ENCODE results near the gene DNM1. TPM values are rescaled to one million over a fixed set of nuclear protein-coding genes. Genes with fewer than 3 reads are reported as not detected.
A peak's percentile ranks its signal among the peaks of the same experiment; 100 is the strongest.

DNM1 gene
- polyA plus RNA-seq, 3 donors, result 0.05 to 4.9 (median 0.56) TPM

DNA sequence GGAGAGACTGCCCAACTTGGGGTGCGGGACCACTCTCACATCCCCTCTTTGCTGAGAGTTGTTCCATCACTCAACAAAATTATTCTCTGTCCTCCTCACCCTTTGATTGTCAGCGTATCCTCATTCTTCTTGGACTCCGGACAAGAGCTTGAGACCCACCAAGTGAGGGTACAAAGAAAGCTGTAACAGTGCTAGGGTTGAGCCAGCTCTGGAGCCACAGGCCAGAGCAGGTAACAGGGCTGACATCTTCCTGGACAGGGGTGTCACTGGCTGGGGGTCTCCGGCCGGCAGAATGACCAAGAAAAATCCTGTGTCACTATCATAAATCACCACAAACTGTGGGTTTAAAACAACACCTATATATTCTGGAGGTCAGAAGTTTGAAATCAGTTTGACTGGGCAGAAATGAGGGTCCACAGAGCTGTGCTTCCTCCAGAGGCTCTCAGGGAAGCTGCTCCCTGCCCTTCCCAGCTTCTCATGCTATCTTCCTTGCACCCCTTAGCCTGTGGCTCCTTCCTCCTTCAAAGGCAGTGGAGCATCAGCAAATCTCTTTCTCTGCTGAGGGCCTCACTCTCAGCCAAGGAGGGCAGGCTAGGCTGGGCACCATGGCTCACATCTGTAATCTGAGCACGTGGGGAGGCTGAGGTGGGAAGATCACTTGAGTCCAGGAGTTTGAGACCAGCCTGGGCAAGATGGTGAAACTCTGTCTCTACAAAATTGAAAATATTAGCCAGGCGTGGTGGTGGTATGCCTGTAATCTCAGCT is 47.3 kb upstream of the DNM1 start:
- H3K27me3 Mint-ChIP-seq (ENCODE audit: low read depth in 3 of 3), result peaks cover 1 to 5% (median 4%) of the 10 kb centered on the region in 3 donors
- Histone ChIP-seq H3K9ac (ENCODE audit: insufficient read depth, low read length, poor library complexity, severe bottlenecking) (no peak overlapping the region), H3K9me3 (replicated peaks in 1 of 2; ENCODE audit: control insufficient read depth in 1 of 2, insufficient read depth in 1 of 2, low read length in 2 of 2) (no peaks in the 10 kb centered on the region), H3K4me3 (replicated peaks in 1 of 3; ENCODE audit: low read depth in 2 of 3, low read length in 3 of 3) (no peak overlapping the region), H4K20me1 (ENCODE audit: insufficient read depth, low read length) (no peaks in the 10 kb centered on the region), H3K4me2 (replicated peaks; ENCODE audit: extremely low read depth, low read length, poor library complexity, severe bottlenecking) (no peak overlapping the region), H3K27me3 (ENCODE audit: control insufficient read depth in 2 of 2, insufficient read depth in 2 of 2, low read length in 2 of 2) (no peaks in the 10 kb centered on the region), H3K36me3 (replicated peaks in 1 of 2; ENCODE audit: control insufficient read depth in 1 of 2, insufficient read depth in 2 of 2, low read length in 2 of 2) (no peaks in the 10 kb centered on the region), H3K79me2 (ENCODE audit: insufficient read depth, low read length) (peaks cover 5% of the 10 kb centered on the region), H3K27ac (ENCODE audit: low read depth in 1 of 2, low read length in 2 of 2) (no peak overlapping the region), H2AFZ (ENCODE audit: insufficient read depth, low read depth, low read length, poor library complexity, severe bottlenecking) (no peak overlapping the region), H3K4me1 (ENCODE audit: control insufficient read depth in 1 of 2, insufficient read depth in 2 of 2, low read length in 2 of 2) (peaks cover 12 to 16% of the 10 kb centered on the region in 2 donors)
- no peak overlapping the region for H3K4me3 Mint-ChIP-seq
- H3K4me1 Mint-ChIP-seq, result peaks cover 8% of the 10 kb centered on the region
- 91% methylated on average over 2 of the region's 7 CpGs for WGBS (ENCODE audit: insufficient coverage)
- TF ChIP-seq, protein P1, sequence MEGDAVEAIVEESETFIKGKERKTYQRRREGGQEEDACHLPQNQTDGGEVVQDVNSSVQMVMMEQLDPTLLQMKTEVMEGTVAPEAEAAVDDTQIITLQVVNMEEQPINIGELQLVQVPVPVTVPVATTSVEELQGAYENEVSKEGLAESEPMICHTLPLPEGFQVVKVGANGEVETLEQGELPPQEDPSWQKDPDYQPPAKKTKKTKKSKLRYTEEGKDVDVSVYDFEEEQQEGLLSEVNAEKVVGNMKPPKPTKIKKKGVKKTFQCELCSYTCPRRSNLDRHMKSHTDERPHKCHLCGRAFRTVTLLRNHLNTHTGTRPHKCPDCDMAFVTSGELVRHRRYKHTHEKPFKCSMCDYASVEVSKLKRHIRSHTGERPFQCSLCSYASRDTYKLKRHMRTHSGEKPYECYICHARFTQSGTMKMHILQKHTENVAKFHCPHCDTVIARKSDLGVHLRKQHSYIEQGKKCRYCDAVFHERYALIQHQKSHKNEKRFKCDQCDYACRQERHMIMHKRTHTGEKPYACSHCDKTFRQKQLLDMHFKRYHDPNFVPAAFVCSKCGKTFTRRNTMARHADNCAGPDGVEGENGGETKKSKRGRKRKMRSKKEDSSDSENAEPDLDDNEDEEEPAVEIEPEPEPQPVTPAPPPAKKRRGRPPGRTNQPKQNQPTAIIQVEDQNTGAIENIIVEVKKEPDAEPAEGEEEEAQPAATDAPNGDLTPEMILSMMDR (IDR thresholded peaks at IDR 0.05), result no peak
- H3K27ac Mint-ChIP-seq, result no peak overlapping the region
- H3K36me3 Mint-ChIP-seq, result no peaks in the 10 kb centered on the region
- no peaks in the 10 kb centered on the region for H3K9me3 Mint-ChIP-seq
- intact Hi-C loops (cut with micrococcal nuclease), result no loop called here
- no peak for DNase-seq

DNA sequence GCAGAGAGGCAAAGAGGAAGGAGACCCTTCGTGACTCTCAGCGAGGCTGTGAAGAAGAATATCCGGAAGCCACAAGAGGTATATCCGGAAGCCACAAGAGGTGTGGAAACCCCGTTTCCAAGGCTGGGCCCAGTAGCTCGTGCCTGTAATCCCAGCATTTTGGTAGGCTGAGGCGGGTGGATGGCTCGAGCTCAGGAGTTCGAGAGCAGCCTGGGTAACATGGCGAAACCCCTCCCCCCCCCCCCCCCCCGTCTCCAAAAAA is 43.7 kb upstream of the DNM1 start:
- peak overlapping the region; percentile 37 to 92 (median 76) for H3K27ac Mint-ChIP-seq
- no peaks in the 10 kb centered on the region for H3K9me3 Mint-ChIP-seq
- 6% methylated on average over 5 of the region's 11 CpGs for WGBS (ENCODE audit: insufficient coverage)
- peaks cover 12 to 21% of the 10 kb centered on the region in 2 donors for H3K36me3 Mint-ChIP-seq
- H3K4me3 Mint-ChIP-seq, result peak overlapping the region; percentile 77 to 86
- peak overlapping the region; percentile 69 for H3K9ac ChIP-seq (ENCODE audit: insufficient read depth, low read length, poor library complexity, severe bottlenecking)
- peak overlapping the region; percentile 98 for H2AFZ ChIP-seq (ENCODE audit: insufficient read depth, low read depth, low read length, poor library complexity, severe bottlenecking)
- H4K20me1 ChIP-seq (ENCODE audit: insufficient read depth, low read length), result no peaks in the 10 kb centered on the region
- no peaks in the 10 kb centered on the region for H3K9me3 ChIP-seq (replicated peaks in 1 of 2; ENCODE audit: control insufficient read depth in 1 of 2, insufficient read depth in 1 of 2, low read length in 2 of 2)
- intact Hi-C loops (cut with micrococcal nuclease), result no loop called here
- H3K36me3 ChIP-seq (replicated peaks in 1 of 2; ENCODE audit: control insufficient read depth in 1 of 2, insufficient read depth in 2 of 2, low read length in 2 of 2), result peaks cover 14 to 22% of the 10 kb centered on the region in 2 donors
- H3K4me1 Mint-ChIP-seq, result peaks cover 15% of the 10 kb centered on the region
- peaks cover 8% of the 10 kb centered on the region for H3K79me2 ChIP-seq (ENCODE audit: insufficient read depth, low read length)
- no peaks in the 10 kb centered on the region for H3K27me3 ChIP-seq (ENCODE audit: control insufficient read depth in 2 of 2, insufficient read depth in 2 of 2, low read length in 2 of 2)
- H3K27me3 Mint-ChIP-seq (ENCODE audit: low read depth in 3 of 3), result peaks cover 1 to 5% (median 2%) of the 10 kb centered on the region in 3 donors
- peak; percentile 21 to 79 (median 72) for DNase-seq
- H3K4me3 ChIP-seq (replicated peaks in 1 of 3; ENCODE audit: low read depth in 2 of 3, low read length in 3 of 3), result peak overlapping the region; percentile 69 to 94 (median 85)
- peak overlapping the region; percentile 100 for H3K4me2 ChIP-seq (replicated peaks; ENCODE audit: extremely low read depth, low read length, poor library complexity, severe bottlenecking)
- TF ChIP-seq, protein P1 (IDR thresholded peaks at IDR 0.05), result no peak
- H3K27ac ChIP-seq (ENCODE audit: low read depth in 1 of 2, low read length in 2 of 2), result peak overlapping the region; percentile 56 to 80
- H3K4me1 ChIP-seq (ENCODE audit: control insufficient read depth in 1 of 2, insufficient read depth in 2 of 2, low read length in 2 of 2), result peaks cover 16 to 20% of the 10 kb centered on the region in 2 donors
